Fibroblast of skin of scalp (primary cell): Measurements from ENCODE around the gene ALS2CL.

Source experiments
- DNase-seq: peaks from one replicate; pipeline ENCODE4 v3.0.0-alpha.2; 2013

The ALS2CL gene

DNA sequence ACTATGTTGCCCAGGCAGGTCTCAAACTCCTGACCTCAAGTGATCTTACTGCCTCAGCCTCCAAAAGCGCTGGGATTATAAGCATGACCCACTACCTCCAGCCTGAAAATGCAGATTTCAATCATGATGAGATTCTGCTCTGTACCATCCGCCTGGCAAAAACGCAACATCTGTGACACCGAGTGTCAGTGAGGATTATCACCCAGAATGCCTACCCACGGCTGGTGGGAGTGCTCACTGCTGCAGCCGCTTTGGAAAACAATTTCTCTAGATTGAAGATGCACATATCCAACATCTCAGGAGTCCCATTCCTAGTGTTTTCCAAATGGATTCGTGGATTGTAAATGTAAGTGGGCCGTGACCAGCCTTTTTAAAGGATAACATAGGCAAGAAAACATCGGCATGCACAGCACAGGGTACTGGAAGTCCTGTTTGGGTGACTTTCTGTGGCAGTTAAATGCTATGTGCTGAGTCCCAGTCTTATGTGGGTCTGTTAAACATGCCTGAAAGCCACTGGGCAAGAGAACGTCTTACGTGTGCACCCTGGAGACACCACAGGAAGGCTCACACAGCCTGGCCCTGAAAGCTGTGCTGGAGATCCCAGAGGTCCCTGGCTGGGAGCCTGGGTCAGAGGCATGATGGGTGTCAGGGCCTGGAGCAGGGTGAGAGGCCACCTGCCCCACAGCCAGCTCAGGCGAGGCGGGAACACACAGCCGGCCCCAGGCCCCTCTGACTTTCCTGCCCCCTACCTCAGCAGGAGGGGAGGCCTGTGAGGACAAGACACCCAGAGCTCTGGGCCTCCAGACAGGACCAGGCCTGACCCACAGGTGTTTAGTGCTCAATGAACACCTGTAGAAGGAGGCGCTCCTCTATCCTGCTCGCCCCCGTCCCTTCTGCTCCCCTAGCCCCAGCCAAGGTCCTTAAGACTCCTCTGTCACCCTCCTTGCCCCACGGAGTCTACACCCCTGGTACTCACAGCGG, 23.3 kb upstream of the ALS2CL start:
- no peak for DNase-seq

GRCh38 chr3:46715507-46716175, 22.2 kb upstream of the ALS2CL start:
- no peak for DNase-seq

DNA sequence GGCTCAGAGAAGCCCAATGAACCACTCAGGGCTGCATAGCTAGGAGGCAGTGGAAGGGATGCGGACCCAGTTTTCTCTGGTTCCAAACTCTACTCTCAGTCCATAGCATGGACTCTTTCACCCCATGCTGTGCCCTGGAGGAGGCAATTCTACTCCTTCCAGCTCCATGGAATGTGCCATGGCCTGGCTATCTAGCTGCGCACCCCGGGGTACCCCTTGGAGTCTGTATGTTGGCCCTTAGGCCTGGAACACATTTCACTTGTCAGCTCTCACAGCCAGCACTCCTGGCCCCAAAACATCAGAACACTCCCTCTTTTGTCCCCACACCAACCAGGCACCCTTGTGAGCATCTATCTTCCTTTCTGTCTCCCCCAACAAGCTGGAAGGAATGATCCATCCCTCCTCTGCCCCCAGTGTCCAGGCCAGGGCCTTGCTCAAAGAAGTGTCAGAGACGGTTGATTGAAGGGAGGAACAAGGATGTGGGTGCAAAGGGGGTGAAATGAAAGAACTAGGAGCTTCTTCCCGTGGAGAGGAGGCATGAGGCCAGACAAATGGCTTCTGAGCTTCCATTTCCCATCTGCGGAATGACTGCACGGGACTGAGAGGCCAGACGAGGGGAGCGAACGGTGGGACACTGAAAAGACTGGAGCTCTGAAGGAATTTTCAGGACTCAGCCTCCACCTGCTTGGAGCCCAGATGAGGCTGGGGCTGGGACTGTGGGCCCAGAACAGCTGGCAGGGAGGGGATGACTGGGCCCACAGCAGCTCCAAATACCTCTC, 21.4 kb upstream of the ALS2CL start:
- no peak for DNase-seq

DNA sequence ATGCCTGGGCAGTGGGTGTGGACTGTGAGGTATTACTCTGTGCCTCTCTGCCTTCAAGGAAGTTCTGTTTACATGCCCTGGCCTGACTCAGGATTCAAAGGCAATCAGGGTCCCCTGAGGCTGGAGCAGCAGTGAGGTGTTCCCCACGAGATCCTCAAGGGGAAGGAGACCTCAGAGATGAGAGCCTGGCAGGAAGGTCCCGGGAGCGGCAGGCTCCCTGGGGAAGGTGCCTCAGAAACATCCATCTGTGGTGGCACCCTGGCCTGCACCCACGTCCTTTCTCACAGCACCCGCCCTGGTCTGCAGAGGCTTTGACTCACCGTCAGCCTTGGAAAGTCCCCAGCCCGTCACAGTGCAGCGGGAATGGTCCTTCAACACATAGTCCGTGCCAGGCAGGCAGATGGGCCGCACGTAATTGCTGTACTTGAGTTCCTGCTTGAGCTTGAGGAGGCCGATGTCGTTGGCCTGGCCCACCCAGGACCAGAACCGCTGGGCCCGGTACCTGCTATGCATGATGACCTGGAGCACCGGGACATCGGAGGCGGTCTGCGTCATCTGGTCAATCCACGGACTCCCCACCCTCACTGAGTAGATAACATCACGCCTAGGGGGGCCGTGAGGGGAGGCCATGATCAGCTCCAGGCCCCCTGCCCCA, 20.5 kb upstream of the ALS2CL start:
- no peak for DNase-seq

GRCh38 chr3:46713050-46713897, 19.8 kb upstream of the ALS2CL start:
- no peak for DNase-seq

GRCh38 chr3:46712191-46713049, 18.9 kb upstream of the ALS2CL start:
- no peak for DNase-seq

DNA sequence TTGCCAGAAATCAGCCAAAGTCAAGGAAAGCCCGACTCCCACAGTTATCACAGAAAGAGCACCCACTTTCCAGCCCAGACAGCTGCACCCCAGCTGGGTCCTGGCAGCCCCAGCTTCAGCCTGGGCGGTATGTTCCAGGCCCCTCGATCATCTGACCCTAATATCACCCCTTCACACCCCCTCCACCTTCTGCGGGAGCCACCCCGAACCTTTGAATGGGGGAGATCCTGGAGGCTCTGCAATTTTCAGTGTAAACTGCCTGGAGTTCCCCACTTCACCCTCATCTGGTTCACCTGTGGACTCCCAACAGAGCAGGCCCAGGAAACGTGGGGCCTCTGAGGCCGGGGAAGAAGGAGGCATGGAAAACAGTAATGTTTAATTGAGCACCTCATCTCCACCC, 18.3 kb upstream of the ALS2CL start:
- no peak for DNase-seq

DNA sequence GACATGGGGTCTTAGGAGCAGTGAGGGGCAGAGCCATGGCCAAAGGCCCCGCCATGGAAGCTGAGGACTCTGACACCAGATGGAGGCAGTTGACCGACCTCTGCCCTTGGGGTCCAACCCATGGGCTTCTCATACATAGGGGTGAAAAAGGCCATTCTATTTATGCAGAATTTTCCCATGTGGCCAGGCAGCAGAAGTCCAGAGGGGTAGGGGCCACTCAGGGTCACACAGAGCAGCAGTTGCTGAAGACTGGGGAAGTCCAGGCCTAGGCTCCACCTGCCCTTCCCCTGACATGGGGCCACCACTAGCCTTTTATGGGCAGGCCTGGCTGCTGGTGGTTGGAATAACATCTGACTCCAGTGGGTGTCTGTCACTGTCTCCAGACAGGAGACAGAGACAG, 17.8 kb upstream of the ALS2CL start:
- DNase-seq = no peak

- no peak for DNase-seq
Observed at GRCh38 chr3:46710671-46711295, 17.3 kb upstream of the ALS2CL start.

DNA sequence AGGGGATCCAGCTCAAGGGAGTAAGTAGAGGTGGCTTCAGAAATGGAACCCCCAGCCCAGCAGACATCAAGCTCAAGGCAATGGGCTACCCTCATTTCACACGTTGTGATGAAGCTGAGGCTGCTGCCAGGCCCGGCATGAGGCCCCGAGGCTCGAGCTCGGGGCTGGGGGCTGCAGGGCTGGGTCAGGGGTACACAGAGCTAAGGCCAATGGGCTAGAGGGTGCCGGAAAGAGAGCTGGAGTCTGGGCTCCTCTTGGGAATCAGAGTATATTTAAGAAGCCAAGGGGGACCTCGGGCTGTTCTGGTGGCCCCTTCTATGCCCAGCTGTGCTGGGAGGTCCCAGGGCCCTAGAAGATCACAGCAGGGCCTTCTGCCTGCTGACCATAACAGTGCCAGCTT, 16.8 kb upstream of the ALS2CL start:
- DNase-seq = no peak

DNA sequence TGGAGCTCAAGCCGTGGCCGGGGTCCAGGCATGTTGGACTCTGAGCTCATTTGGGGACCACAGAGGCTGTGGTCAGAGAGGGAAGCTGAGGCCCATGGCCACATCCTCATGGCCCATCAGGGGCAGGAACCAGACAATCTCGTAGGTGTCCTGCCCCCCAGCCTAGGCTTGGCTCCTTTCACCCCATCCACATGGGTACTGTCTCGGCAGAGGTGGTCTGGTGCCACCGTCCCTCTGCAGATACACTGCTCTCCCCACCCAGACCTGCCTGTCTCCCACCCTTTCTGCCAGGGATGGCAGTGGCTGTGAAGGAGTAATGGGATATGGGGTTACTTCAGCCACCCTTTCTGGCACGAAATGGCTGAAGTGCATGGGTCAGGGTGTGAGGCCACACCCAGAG, 16.2 kb upstream of the ALS2CL start:
- DNase-seq = no peak

DNA sequence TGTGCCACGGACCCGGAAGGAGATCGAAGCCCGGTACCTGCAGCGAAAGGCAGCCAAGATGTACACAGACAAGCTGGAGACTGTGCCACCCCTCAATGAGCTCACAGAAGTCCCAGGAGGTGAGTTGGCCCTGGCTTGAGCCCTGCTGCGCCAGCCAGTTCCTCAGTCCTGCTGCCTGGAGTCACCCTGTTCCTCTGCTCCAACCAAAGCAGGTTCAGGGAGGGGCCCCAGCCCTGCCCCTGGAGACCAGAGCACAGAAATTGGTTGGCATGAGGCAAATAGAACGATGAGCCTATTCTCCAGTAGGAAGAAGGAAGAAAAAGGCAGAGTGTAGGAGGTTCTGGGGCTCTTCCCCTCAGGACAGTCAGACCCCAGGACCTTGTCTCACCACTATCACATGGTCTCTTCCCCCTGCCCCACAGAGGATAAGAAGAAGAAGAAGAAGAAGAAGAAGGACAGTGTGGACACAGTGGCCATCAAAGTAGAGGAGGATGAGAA, 15.7 kb upstream of the ALS2CL start:
- no peak for DNase-seq

- DNase-seq = no peak
Observed at GRCh38 chr3:46708401-46709156, 15.1 kb upstream of the ALS2CL start.

GRCh38 chr3:46707601-46708011, 14.1 kb upstream of the ALS2CL start:
- DNase-seq = no peak

GRCh38 chr3:46706771-46707582, 13.5 kb upstream of the ALS2CL start:
- no peak for DNase-seq

DNA sequence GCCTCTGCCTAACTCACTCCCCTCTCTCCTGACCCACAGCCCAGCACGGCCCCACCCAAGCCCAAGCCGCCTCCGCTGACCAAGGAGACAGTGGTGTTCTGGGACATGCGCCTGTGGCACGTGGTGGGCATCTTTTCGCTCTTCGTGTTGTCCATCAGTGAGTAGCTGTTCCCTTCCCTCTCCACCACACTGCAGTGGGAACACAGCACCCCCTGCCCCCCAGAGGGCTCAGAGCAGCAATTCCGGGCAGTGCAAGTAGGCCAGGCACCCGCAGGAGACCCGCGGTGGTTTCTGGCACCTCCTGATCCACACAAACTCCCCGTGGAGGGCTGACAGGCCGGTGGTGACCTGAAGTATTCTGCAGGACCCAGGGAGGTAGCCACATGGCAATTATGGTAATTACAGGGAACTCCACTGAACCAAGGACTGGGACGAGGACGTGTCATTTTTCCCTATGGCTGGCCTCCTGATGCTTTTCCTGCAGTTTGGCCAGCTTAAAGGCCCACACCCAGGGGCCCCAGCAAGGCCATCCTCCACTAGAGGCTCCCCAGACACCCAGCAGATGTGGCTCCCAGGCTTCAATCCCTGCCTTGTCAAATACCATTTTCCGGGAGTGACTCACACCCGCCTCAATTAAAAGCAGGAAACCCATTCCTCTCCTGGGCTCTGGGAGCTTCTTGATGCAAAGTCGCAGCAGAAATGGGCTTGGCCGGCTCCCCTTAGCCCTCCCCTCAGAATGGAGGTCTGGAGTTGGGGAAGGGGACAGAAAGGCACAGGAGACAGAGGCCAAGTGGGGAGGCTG, 12.5 kb upstream of the ALS2CL start:
- peak; percentile 88 for DNase-seq

GRCh38 chr3:46705022-46705530, 11.6 kb upstream of the ALS2CL start:
- DNase-seq = peak; percentile 76
